Karpas-422 (cell line): Measurements from ENCODE around the gene SMIM38. TPM values are rescaled to one million over a fixed set of nuclear protein-coding genes. Genes with fewer than 3 reads are reported as not detected.

Experiments
- DNase-seq: peaks from one replicate; pipeline ENCODE4 v3.0.0-alpha.2; 2015
- H2AFZ ChIP-seq: fragments of 200-600 bp; sonication (generic); 2 replicates; pipeline ENCODE4 v1.6.1; 2014; ENCODE audit warnings: antibody characterized with exemption, low read length, mixed read lengths
- H3K27ac ChIP-seq: fragments of 200-600 bp; sonication (generic); 2 replicates; pipeline ENCODE4 v1.5.1; 2014; ENCODE audit warnings: mild to moderate bottlenecking, low read length, moderate library complexity
- H3K27me3 ChIP-seq: fragments of 200-600 bp; sonication (generic); 2 replicates; pipeline ENCODE4 v1.6.1; 2014; ENCODE audit warnings: low read length, mixed read lengths
- H3K36me3 ChIP-seq: fragments of 200-600 bp; sonication (generic); 2 replicates; pipeline ENCODE4 v1.6.1; 2014; ENCODE audit warnings: low read length, mixed read lengths; ENCODE audit not compliant: insufficient read depth
- H3K4me1 ChIP-seq: fragments of 200-600 bp; sonication (generic); 2 replicates; pipeline ENCODE4 v1.6.1; 2014; ENCODE audit warnings: mild to moderate bottlenecking, low read length, mixed read lengths
- H3K4me2 ChIP-seq: fragments of 200-600 bp; sonication (generic); 2 replicates; pipeline ENCODE4 v1.6.1; 2014; ENCODE audit warnings: low read length, low read depth, mild to moderate bottlenecking; ENCODE audit not compliant: poor library complexity, severe bottlenecking
- H3K4me3 ChIP-seq: fragments of 200-600 bp; sonication (generic); 2 replicates; pipeline ENCODE4 v1.5.1; 2014; ENCODE audit warnings: mild to moderate bottlenecking, antibody characterized with exemption, low read length, mixed read lengths
- H3K79me2 ChIP-seq: fragments of 200-600 bp; sonication (generic); 2 replicates; pipeline ENCODE4 v1.6.1; 2014; ENCODE audit warnings: mild to moderate bottlenecking, low read length, mixed read lengths
- H3K9ac ChIP-seq: fragments of 200-600 bp; sonication (generic); 2 replicates; pipeline ENCODE4 v1.6.0; 2014; ENCODE audit warnings: low read length
- H3K9me2 ChIP-seq: fragments of 200-600 bp; sonication (generic), shearing (Covaris generic); replicated peaks from 2 replicates; pipeline ENCODE4 v1.6.0; 2014; ENCODE audit warnings: mild to moderate bottlenecking, low read length, moderate library complexity; ENCODE audit not compliant: insufficient read depth
- H3K9me3 ChIP-seq: fragments of 300-700, 200-600 bp; sonication (generic); 2 replicates; pipeline ENCODE4 v1.6.1; 2014; ENCODE audit warnings: low read length, mixed read lengths
- H4K20me1 ChIP-seq: fragments of 200-600 bp; sonication (generic); 2 replicates; pipeline ENCODE4 v1.6.1; 2014; ENCODE audit warnings: mild to moderate bottlenecking, antibody characterized with exemption, low read length, low read depth; ENCODE audit not compliant: insufficient read depth
- total RNA-seq: library from RNA; depleted of rRNA; stranded (reverse); fragments of >200 nt; shearing (Covaris generic); gene quantifications from 2 replicates; pipeline ENCODE4 v1.2.3, GENCODE V29; 2014; ENCODE audit warnings: low replicate concordance

SMIM38 gene
- total RNA-seq, 1 experiment from 2014 or later: not detected

- no peak overlapping the region for H3K27ac ChIP-seq
- H3K36me3 ChIP-seq: no peaks in the 10 kb centered on the region
- 0 out of 2 replicates have a peak, but pooled peaks cover 4% of the 10 kb centered on the region for H4K20me1 ChIP-seq
- no peaks in the 10 kb centered on the region for H3K79me2 ChIP-seq
- H3K4me3 ChIP-seq: no peak overlapping the region
- no peaks in the 10 kb centered on the region for H3K27me3 ChIP-seq
- DNase-seq: peak; percentile 26
- H3K4me1 ChIP-seq: no peaks in the 10 kb centered on the region
- H3K9me3 ChIP-seq: no peaks in the 10 kb centered on the region
- H3K9ac ChIP-seq: no peak overlapping the region
- no peak overlapping the region for H2AFZ ChIP-seq
- H3K9me2 ChIP-seq: no peaks in the 10 kb centered on the region
- no peak overlapping the region for H3K4me2 ChIP-seq
Measured at GRCh38 chr11:69156235-69156639, 502 bp downstream of the SMIM38 start.

GRCh38 chr11:69156673-69157155 lies 979 bp downstream of the SMIM38 start:
- Histone ChIP-seq H3K9me3 (no peaks in the 10 kb centered on the region), H2AFZ (no peak overlapping the region), H3K9me2 (no peaks in the 10 kb centered on the region), H3K27ac (no peak overlapping the region), H3K4me1 (no peaks in the 10 kb centered on the region), H3K27me3 (no peaks in the 10 kb centered on the region), H3K36me3 (no peaks in the 10 kb centered on the region), H3K4me3 (no peak overlapping the region), H4K20me1 (0 out of 2 replicates have a peak, but pooled peaks cover 4% of the 10 kb centered on the region), H3K9ac (no peak overlapping the region), H3K79me2 (no peaks in the 10 kb centered on the region), H3K4me2 (no peak overlapping the region)
- peak; percentile 34 for DNase-seq

- Histone ChIP-seq H3K27ac (no peak overlapping the region), H3K9me2 (no peaks in the 10 kb centered on the region), H2AFZ (no peak overlapping the region), H3K9me3 (no peaks in the 10 kb centered on the region), H3K4me3 (no peak overlapping the region), H3K9ac (no peak overlapping the region), H3K4me2 (no peak overlapping the region), H3K4me1 (no peaks in the 10 kb centered on the region), H3K79me2 (no peaks in the 10 kb centered on the region), H3K27me3 (no peaks in the 10 kb centered on the region), H3K36me3 (no peaks in the 10 kb centered on the region), H4K20me1 (0 out of 2 replicates have a peak, but pooled peaks cover 4% of the 10 kb centered on the region)
- DNase-seq: no peak
Measured at GRCh38 chr11:69157156-69157821, 1.6 kb downstream of the SMIM38 start.

GRCh38 chr11:69157822-69158231 lies 2.1 kb downstream of the SMIM38 start:
- Histone ChIP-seq H4K20me1 (0 out of 2 replicates have a peak, but pooled peaks cover 4% of the 10 kb centered on the region), H3K36me3 (no peaks in the 10 kb centered on the region), H3K4me1 (no peaks in the 10 kb centered on the region), H3K4me3 (no peak overlapping the region), H3K9ac (no peak overlapping the region), H3K4me2 (no peak overlapping the region), H3K9me3 (no peaks in the 10 kb centered on the region), H3K79me2 (no peaks in the 10 kb centered on the region), H3K27ac (no peak overlapping the region), H3K27me3 (no peaks in the 10 kb centered on the region), H3K9me2 (no peaks in the 10 kb centered on the region), H2AFZ (no peak overlapping the region)
- DNase-seq: no peak

GRCh38 chr11:69158301-69159149 lies 2.8 kb downstream of the SMIM38 start:
- no peak for DNase-seq
- no peak overlapping the region for H3K4me3 ChIP-seq
- no peaks in the 10 kb centered on the region for H3K27me3 ChIP-seq
- no peaks in the 10 kb centered on the region for H3K4me1 ChIP-seq
- H3K9me3 ChIP-seq: no peaks in the 10 kb centered on the region
- no peaks in the 10 kb centered on the region for H3K36me3 ChIP-seq
- 0 out of 2 replicates have a peak, but pooled peaks cover 4% of the 10 kb centered on the region for H4K20me1 ChIP-seq
- H3K27ac ChIP-seq: no peak overlapping the region
- no peak overlapping the region for H3K4me2 ChIP-seq
- H3K79me2 ChIP-seq: no peaks in the 10 kb centered on the region
- H3K9ac ChIP-seq: no peak overlapping the region
- H3K9me2 ChIP-seq: no peaks in the 10 kb centered on the region
- H2AFZ ChIP-seq: no peak overlapping the region

GRCh38 chr11:69159150-69159852 lies 3.6 kb downstream of the SMIM38 start:
- no peaks in the 10 kb centered on the region for H3K79me2 ChIP-seq
- H3K4me3 ChIP-seq: no peak overlapping the region
- H3K36me3 ChIP-seq: no peaks in the 10 kb centered on the region
- H2AFZ ChIP-seq: no peak overlapping the region
- H3K27ac ChIP-seq: no peak overlapping the region
- H3K9me2 ChIP-seq: no peaks in the 10 kb centered on the region
- H4K20me1 ChIP-seq: 0 out of 2 replicates have a peak, but pooled peaks cover 4% of the 10 kb centered on the region
- DNase-seq: no peak
- no peaks in the 10 kb centered on the region for H3K27me3 ChIP-seq
- H3K4me1 ChIP-seq: no peaks in the 10 kb centered on the region
- no peak overlapping the region for H3K4me2 ChIP-seq
- H3K9me3 ChIP-seq: no peaks in the 10 kb centered on the region
- no peak overlapping the region for H3K9ac ChIP-seq

GRCh38 chr11:69160296-69161116 lies 4.8 kb downstream of the SMIM38 start:
- DNase-seq: no peak
- H3K79me2 ChIP-seq: no peaks in the 10 kb centered on the region
- H3K4me2 ChIP-seq: no peak overlapping the region
- no peak overlapping the region for H2AFZ ChIP-seq
- no peaks in the 10 kb centered on the region for H3K36me3 ChIP-seq
- H3K9ac ChIP-seq: no peak overlapping the region
- H3K27me3 ChIP-seq: no peaks in the 10 kb centered on the region
- no peaks in the 10 kb centered on the region for H3K4me1 ChIP-seq
- no peak overlapping the region for H3K4me3 ChIP-seq
- 0 out of 2 replicates have a peak, but pooled peaks cover 4% of the 10 kb centered on the region for H4K20me1 ChIP-seq
- H3K9me3 ChIP-seq: no peaks in the 10 kb centered on the region
- no peak overlapping the region for H3K27ac ChIP-seq
- H3K9me2 ChIP-seq: no peaks in the 10 kb centered on the region
